ENCODE data around the gene TNFSF15. TPM values are rescaled to one million over a fixed set of nuclear protein-coding genes. Genes with fewer than 3 reads are reported as not detected.
A peak's percentile ranks its signal among the peaks of the same experiment; 100 is the strongest.
"Not testable (repeated sequence)": the region's sequence is repeated elsewhere in the genome, so short reads cannot be mapped to it uniquely, and the experiment has no call there.

TNFSF15 gene
- total and polyA plus RNA-seq, 9 donors: 0.02 to 0.53 (median 0.24) TPM

GRCh38 chr9:114738581-114739316, 67.1 kb downstream of the TNFSF15 start:
- DNase-seq: peak in 1 of 5 donors; percentile 18
- H3K4me1 ChIP-seq (ENCODE audit: insufficient read depth): no peaks in the 10 kb centered on the region
- intact Hi-C loops (cut with DNase I): no loop called here
- 25 to 30% (median 29%) methylated on average over 8 of the region's 8 CpGs for WGBS, 3 donors
- H3K27ac ChIP-seq: no peak overlapping the region
- no peaks in the 10 kb centered on the region for H3K27me3 ChIP-seq
- H3K9me3 ChIP-seq: no peaks in the 10 kb centered on the region
- H3K36me3 ChIP-seq: no peaks in the 10 kb centered on the region
- no peak overlapping the region for H3K4me3 ChIP-seq
- TF ChIP-seq POLR2A (IDR thresholded peaks at IDR 0.05) (no peak), EP300 (IDR thresholded peaks at IDR 0.05) (no peak)
- TF ChIP-seq, protein P1, sequence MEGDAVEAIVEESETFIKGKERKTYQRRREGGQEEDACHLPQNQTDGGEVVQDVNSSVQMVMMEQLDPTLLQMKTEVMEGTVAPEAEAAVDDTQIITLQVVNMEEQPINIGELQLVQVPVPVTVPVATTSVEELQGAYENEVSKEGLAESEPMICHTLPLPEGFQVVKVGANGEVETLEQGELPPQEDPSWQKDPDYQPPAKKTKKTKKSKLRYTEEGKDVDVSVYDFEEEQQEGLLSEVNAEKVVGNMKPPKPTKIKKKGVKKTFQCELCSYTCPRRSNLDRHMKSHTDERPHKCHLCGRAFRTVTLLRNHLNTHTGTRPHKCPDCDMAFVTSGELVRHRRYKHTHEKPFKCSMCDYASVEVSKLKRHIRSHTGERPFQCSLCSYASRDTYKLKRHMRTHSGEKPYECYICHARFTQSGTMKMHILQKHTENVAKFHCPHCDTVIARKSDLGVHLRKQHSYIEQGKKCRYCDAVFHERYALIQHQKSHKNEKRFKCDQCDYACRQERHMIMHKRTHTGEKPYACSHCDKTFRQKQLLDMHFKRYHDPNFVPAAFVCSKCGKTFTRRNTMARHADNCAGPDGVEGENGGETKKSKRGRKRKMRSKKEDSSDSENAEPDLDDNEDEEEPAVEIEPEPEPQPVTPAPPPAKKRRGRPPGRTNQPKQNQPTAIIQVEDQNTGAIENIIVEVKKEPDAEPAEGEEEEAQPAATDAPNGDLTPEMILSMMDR (IDR thresholded peaks at IDR 0.05): no peak

- no peaks in the 10 kb centered on the region for H3K36me3 ChIP-seq
- no peaks in the 10 kb centered on the region for H3K27me3 ChIP-seq
- no peaks in the 10 kb centered on the region for H3K9me3 ChIP-seq
- 74 to 86% (median 78%) methylated on average over 4 of the region's 4 CpGs for WGBS, 3 donors
- intact Hi-C loops (cut with DNase I): loop anchor here in 1 of 4 donors (2.0 kb wide), 1 partner anchor 787 kb away; no protein-coding TSS in a partner anchor
- no peak overlapping the region for H3K27ac ChIP-seq
- no peaks in the 10 kb centered on the region for H3K4me1 ChIP-seq (ENCODE audit: insufficient read depth)
- no peak for DNase-seq
- TF ChIP-seq, protein P1 (IDR thresholded peaks at IDR 0.05): no peak
- TF ChIP-seq EP300 (IDR thresholded peaks at IDR 0.05) (no peak), POLR2A (IDR thresholded peaks at IDR 0.05) (no peak)
- no peak overlapping the region for H3K4me3 ChIP-seq
Measured at GRCh38 chr9:114737847-114738246, 68.0 kb downstream of the TNFSF15 start.

- TF ChIP-seq, protein P1 (IDR thresholded peaks at IDR 0.05): no peak
- TF ChIP-seq EP300 (IDR thresholded peaks at IDR 0.05) (no peak), POLR2A (IDR thresholded peaks at IDR 0.05) (no peak)
- no peak for DNase-seq
- Histone ChIP-seq H3K4me3 (no peak overlapping the region), H3K36me3 (no peaks in the 10 kb centered on the region), H3K4me1 (ENCODE audit: insufficient read depth) (no peaks in the 10 kb centered on the region), H3K27me3 (no peaks in the 10 kb centered on the region), H3K27ac (no peak overlapping the region), H3K9me3 (no peaks in the 10 kb centered on the region)
- intact Hi-C loops (cut with DNase I): loop anchor here in 1 of 4 donors (2.0 kb wide), 1 partner anchor 788 kb away; no protein-coding TSS in a partner anchor
- 74 to 83% (median 76%) methylated on average over 3 of the region's 3 CpGs for WGBS, 3 donors
Measured at GRCh38 chr9:114737118-114737517, 68.7 kb downstream of the TNFSF15 start.

- no peaks in the 10 kb centered on the region for H3K9me3 ChIP-seq
- H3K4me1 ChIP-seq (ENCODE audit: insufficient read depth): no peaks in the 10 kb centered on the region
- 13 to 21% (median 18%) methylated on average over 4 of the region's 4 CpGs for WGBS, 3 donors
- no peak overlapping the region for H3K4me3 ChIP-seq
- TF ChIP-seq, protein P1 (IDR thresholded peaks at IDR 0.05): no peak
- TF ChIP-seq EP300 (IDR thresholded peaks at IDR 0.05) (no peak), POLR2A (IDR thresholded peaks at IDR 0.05) (no peak)
- H3K27ac ChIP-seq: no peak overlapping the region
- no peaks in the 10 kb centered on the region for H3K36me3 ChIP-seq
- DNase-seq: no peak
- no peaks in the 10 kb centered on the region for H3K27me3 ChIP-seq
- intact Hi-C loops (cut with DNase I): loop anchor here in 1 of 4 donors (2.0 kb wide), 1 partner anchor 789 kb away; no protein-coding TSS in a partner anchor
Measured at GRCh38 chr9:114735704-114736103, 70.1 kb downstream of the TNFSF15 start.

DNA sequence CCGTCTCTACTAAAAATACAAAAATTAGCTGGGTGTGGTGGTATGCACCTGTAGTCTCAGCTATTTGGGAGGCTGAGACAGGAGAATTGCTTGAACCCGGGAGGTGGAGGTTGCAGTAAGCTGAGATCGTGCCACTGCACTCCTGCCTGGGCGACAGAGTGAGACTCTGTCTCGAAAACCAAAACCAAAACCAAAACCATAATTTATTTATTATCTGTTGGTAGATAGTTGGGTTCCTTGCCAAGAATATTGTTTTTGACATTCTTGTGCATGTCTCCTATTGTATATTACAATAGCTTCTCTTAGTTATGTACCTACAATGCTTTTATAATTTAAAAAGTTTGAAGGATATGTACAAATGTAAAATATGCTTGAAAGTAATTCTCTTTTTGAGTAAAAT, 70.7 kb downstream of the TNFSF15 start:
- intact Hi-C loops (cut with DNase I); H3K4me3 ChIP-seq; H3K9me3 ChIP-seq; H3K27me3 ChIP-seq; H3K27ac ChIP-seq; DNase-seq; H3K4me1 ChIP-seq (ENCODE audit: insufficient read depth); H3K36me3 ChIP-seq: not testable (repeated sequence)
- 58 to 83% (median 62%) methylated on average over 5 of the region's 5 CpGs for WGBS, 3 donors

All from ovary (tissue), 9 donors.